HuH-7.5 (cell line): ENCODE measurements around the gene SLC17A9.

Experiments used
- DNase-seq: peaks from one replicate; pipeline ENCODE4 v3.0.0; 2011; ENCODE audit warnings: low spot score

SLC17A9 gene

DNA sequence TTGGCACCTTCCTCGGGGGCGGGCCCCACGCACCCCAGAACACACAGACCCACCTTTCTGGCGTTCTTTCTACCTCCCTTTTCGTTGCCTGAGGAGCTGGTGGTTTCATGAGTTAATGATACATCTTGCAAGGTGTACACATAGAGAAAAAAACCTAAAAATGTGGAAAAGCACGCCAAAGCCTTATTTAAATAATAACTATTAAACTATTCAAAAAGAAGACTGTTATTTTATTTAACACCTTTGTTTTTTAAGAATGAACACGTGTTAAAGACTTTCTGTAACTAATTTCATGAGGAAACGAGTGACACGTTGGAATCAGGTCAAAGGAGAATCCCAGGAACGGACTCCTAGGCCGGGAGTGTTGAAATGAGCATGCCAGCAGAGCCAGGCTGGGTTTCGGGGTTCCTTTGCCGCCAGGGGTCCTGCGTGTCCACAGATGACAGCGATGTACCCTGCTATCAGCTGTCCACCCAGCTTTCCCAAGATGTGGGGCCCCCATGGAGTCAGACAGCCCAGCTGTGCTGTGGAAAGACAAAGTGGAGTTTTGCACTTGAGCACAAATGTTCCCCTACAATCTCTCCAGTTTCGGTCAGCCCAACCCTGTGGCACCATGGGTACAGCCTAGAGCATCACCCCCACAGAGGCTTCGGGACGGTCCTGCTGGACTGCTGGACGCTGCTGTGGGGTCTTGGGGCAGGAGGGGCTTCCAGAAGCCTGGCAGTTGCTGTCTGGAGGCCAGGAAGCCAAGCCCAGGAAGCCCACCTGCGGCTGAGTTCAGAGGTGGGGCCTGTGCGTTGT, 16.1 kb downstream of the SLC17A9 start:
- no peak for DNase-seq

- DNase-seq, result no peak
Measured at GRCh38 chr20:62969179-62969760, 16.8 kb downstream of the SLC17A9 start.

GRCh38 chr20:62969939-62970306, 17.4 kb downstream of the SLC17A9 start:
- no peak for DNase-seq

DNA sequence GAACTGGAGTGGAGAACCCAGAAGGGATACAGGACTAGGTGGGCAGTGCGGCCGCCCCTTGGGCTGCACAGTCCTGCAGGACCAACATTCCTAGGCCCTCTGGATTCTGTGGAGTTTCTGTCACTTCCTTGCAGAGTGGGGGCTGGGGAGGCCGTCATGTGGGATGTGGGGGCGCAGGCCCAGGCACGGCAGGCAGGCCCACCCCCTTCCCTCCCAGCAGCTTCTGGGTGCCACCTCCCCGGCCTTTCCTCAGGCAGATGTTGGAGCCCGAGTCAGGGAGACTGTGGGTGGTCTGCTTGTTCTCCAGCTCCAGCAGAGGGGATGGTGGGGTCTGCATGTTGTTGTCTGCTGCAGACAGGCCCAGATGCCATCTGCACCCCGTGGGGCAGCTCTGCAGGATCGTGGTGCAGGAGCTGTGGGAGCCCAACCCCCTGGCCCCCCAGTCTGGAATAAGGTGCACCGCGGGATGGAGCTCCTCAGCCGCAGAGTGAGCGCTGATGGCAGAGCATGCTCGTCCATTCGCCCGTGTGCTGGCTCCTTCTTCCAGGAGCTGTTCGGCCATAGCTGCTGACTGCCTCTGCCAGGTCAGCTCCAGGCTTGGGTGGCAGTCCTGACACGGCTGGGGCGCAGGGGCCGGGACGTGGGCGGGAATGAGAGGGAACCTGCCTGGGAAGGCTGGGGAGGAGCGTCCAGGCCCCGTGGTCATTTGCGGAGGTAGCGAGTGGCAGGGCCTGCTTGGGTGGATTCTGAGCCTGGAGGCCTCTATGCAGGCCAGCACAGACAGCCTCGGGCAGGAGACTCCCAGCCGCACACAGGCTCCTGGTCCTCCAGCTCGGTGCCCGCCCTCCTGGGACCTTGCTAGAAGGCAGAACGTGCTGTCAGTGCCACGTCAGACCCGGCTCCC, 18.1 kb downstream of the SLC17A9 start:
- no peak for DNase-seq

- DNase-seq, result no peak
Measured at GRCh38 chr20:62971211-62971949, 18.9 kb downstream of the SLC17A9 start.

DNA sequence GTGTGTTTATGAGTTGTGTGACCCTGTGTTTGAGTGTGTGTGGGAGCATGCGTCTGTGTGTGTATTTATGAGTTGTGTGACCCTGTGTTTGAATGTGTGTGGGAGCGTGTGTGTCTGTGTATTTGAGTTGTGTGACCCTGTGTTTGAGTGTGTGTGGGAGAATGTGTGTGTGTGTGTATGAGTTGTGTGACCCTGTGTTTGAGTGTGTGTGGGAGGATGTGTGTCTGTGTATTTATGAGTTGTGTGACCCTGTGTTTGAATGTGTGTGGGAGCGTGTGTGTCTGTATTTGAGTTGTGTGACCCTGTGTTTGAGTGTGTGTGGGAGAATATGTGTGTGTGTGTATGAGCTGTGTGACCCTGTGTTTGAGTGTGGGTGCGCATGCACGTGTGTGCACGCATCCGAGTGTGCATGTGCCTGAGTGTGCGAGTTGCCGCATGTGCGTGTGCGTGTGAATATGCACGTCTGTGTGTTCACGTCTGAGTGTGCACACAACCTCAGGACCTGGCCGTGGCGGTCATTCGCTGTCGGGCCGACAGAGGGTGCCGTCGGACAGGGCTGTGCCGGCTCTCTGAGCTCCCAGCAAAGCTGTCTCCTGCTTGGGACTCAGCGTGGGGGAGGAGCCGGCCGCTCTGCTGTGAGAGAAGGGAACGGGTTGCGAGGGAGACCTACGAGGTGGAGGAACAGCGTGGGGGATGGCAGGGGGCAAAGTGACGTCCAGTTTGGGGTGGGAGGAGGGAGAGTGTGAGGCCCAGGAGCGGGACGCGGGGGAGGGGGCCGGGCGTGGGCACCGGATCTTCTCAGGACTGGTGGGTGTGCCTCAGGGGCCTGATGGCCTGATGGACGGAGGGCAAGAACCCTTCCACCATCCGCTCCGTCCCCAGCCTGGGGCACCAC, 19.7 kb downstream of the SLC17A9 start:
- peak; percentile 99 for DNase-seq

GRCh38 chr20:62972845-62973745, 20.6 kb downstream of the SLC17A9 start:
- no peak for DNase-seq

DNA sequence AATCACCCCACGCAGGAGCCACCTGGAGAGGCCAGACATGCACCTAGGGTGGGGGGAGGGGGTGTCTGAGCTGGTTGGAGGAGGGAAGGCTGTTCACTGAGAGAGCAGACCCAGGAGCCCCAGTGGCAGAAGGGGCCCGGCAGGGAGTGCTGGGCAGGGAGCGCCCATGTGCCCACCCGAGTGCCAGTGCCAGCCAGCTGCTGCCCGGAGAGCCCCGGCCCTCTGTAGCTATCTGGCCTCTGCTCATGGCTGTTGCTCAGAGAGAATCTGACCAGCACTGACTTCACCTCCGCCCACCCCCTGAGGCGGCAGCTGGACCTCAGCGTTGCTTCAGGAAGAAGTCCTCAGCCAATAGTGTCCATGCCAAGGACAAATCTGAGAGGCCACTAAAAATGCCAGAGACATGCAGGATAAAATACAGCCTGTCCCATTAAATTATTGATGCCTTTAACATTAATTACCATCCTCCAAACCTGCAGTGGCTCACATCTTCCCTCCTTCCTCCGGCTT, 22.8 kb downstream of the SLC17A9 start:
- no peak for DNase-seq

DNA sequence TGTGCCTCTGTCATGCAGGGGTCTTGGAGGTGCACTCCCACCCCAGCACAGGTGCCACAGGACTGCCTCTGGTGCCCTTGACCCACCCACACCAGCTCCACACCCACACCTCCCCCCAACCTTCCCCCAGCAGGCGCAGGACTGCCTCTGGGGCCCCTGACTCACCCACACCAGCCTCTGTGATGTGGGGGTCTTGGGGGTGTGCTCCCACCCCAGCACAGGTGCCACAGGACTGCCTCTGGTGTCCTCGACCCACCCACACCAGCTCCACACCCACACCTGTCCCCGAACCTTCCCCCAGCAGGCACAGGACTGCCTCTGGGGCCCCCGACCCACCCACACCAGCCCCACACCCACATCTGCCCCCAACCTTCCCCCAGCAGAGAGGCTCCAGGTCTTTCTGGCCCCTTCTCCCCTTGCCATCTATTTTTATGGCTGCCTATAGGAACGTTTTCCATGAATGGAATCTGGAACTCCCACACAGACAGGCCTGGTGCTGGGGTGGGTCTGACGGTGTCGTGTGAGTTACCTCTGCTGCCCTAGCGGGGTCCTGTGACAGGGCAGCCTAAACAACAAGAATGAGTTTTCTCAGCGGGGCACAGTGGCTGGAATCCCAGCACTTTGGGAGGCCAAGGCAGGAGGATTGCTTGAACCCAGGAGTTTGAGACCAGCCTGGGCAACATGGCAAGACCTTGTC, 23.5 kb downstream of the SLC17A9 start:
- no peak for DNase-seq

DNA sequence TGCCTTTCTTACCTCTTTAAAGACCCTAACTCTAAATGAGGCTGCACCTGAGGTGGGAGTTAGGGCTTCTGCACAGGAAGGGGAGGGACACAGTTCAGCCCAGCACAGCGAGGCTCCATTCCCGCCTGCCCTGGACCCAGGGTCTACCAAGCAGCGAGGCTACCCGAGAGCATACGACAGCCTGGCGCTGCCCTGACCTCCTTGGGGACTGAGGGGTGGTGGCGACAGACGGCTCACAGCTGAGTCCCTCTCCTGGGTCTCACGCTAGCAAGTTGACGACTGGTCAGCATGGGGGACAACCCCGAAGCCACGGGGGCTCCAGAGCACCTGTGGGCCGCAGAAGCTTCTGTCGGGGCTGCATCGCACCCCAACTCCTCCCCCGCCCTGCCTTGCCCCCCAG, 24.4 kb downstream of the SLC17A9 start:
- DNase-seq, result no peak

GRCh38 chr20:62977613-62978560, 25.4 kb downstream of the SLC17A9 start:
- no peak for DNase-seq

DNA sequence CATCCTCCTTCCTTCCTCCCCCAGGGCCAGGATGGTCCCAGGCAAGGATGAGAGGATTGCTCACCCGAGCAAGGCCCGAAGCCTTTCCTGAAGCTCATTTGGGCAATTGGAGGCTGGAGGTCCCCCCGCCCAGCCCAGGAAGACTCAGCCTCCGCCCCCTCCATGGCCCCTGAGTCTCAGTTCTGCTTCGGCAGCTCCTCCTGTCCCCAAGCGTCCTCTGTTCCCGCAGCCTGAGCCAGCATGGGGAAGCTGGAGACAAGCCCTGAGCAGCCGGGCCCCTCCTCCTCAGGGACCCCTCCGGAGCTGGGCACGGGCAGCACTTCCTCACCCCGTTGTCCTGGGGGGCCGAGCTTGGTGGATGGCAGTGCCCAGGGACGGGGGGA, 26.0 kb downstream of the SLC17A9 start:
- DNase-seq, result no peak

DNA sequence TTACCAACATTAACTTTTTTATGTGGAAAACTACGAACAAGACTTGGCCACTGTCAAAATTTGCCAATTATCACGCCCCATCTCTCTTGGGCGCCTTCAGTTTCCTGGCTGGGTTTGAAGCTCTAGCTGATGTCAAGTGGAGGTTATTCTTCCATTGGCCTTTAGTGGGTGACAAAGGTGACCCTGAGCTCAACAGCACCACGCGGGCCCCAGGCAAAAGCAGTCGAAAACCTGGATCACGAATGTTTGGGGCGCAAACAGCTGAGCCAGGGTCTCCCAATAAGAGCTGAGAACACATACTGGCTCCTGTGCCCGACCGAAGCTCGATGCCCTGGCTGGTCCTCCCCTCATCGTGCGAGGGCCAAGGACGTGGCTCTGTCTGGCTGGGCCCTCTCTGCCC, 26.8 kb downstream of the SLC17A9 start:
- DNase-seq, result no peak

DNA sequence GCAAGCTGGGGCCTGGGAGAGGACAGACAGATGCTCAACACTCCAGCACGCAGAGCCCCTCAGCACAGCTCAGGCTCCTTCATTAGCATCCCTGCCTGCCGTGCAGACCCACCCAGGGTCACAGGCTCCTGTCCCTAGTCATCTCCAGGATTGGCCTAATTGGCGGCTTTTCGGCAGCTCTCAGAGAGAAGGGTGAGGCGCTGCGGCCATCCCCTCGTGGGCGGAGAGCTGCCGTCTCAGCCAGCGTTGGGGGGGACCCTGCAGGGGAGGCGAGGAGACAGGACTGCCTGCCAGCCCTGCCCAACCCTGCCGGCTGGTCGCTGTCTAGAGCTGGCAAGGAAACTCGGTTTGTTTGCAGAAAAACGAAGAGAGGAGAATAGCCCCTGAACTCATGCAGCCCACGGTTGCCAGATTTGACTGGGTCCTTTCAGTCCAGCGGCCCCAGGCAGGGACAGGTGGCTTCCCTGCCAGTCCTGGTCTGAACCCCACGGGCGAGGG, 27.4 kb downstream of the SLC17A9 start:
- DNase-seq, result no peak

DNA sequence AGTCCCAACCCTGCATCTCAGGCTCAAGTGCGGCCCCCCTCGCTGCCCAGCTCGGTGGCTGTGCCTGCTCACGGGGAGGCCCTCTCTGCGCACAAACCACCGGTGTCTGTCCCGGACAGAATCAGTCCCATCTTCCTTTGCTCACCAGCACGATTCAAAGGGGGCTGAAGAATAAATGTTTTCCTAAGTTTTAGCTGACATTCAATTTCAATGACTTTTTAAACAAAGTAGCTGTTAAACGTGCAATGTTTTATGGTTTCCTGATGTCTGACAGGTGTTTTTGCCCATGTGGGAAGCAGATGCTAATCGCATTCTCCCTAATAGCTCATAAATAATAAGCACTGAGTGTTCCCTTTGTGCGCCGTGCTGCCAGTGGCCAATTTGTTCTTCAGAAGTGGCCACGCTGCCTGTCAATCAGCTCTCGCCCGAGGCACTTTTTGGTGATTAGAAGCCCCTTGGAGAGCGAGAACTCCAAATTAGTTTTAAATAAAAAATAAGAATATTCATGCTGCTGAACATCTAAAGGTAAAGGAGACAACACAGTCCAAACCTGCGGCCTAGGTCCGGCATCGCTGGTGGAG, 28.0 kb downstream of the SLC17A9 start:
- DNase-seq, result no peak

DNA sequence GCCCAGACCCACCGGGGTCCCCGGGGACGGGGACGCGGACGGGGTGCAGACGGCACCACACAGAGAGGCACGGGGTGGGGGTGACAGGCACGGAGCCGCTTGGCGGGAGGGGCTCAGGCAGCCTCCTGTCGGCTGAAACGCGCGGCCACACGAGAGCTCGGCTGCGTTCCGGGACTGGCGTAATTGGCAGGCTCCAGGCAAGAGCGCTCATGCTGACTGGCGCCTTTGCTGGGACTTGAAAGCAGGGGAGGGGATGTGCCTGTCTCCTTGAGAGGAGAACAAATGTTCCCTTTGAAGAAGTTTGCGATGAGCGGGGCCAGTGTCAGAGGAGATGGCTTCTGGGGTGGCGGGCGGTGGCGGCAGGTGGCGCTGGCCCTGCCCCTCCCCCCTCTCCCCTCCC, 28.5 kb downstream of the SLC17A9 start:
- no peak for DNase-seq
